ENCODE measurements around the gene FGF4.

Gene FGF4

GRCh38 chr11:69775163-69775755 lies at the start of gene FGF4:
TSS of gene FGF4 (minus strand) at chr11:69775341. CDS start at chr11:69775084, 257 bp downstream.
- no peak for DNase-seq (ENCODE audit: low read depth)

GRCh38 chr11:69823641-69824265 lies 48.6 kb upstream of the FGF4 start:
- DNase-seq (ENCODE audit: low read depth): no peak

- DNase-seq (ENCODE audit: low read depth): no peak
Measured at GRCh38 chr11:69822676-69823494, 47.7 kb upstream of the FGF4 start.

GRCh38 chr11:69821511-69822040 lies 46.4 kb upstream of the FGF4 start:
- DNase-seq (ENCODE audit: low read depth): no peak

GRCh38 chr11:69820441-69820840 lies 45.3 kb upstream of the FGF4 start:
- DNase-seq (ENCODE audit: low read depth): no peak

GRCh38 chr11:69819541-69820070 lies 44.5 kb upstream of the FGF4 start:
- no peak for DNase-seq (ENCODE audit: low read depth)

GRCh38 chr11:69818603-69819441 lies 43.7 kb upstream of the FGF4 start, which contains the start of gene FGF3:
TSS of gene FGF3 (minus strand) at chr11:69819416. CDS start at chr11:69818933, 483 bp downstream.
- no peak for DNase-seq (ENCODE audit: low read depth)

GRCh38 chr11:69818231-69818602 lies 43.1 kb upstream of the FGF4 start:
- DNase-seq (ENCODE audit: low read depth): no peak

- DNase-seq (ENCODE audit: low read depth): no peak
Measured at GRCh38 chr11:69817265-69818230, 42.4 kb upstream of the FGF4 start.

- DNase-seq (ENCODE audit: low read depth): no peak
Measured at GRCh38 chr11:69816671-69817070, 41.5 kb upstream of the FGF4 start.

- no peak for DNase-seq (ENCODE audit: low read depth)
Measured at GRCh38 chr11:69815973-69816372, 40.8 kb upstream of the FGF4 start.

GRCh38 chr11:69814902-69815301 lies 39.8 kb upstream of the FGF4 start:
- no peak for DNase-seq (ENCODE audit: low read depth)

GRCh38 chr11:69814411-69814810 lies 39.3 kb upstream of the FGF4 start:
- no peak for DNase-seq (ENCODE audit: low read depth)

- no peak for DNase-seq (ENCODE audit: low read depth)
Measured at GRCh38 chr11:69813839-69814238, 38.7 kb upstream of the FGF4 start.

GRCh38 chr11:69812946-69813345 lies 37.8 kb upstream of the FGF4 start:
- DNase-seq (ENCODE audit: low read depth): no peak

- DNase-seq (ENCODE audit: low read depth): no peak
Measured at GRCh38 chr11:69812256-69812655, 37.1 kb upstream of the FGF4 start.

GRCh38 chr11:69811431-69811830 lies 36.3 kb upstream of the FGF4 start:
- no peak for DNase-seq (ENCODE audit: low read depth)

- no peak for DNase-seq (ENCODE audit: low read depth)
Measured at GRCh38 chr11:69810289-69811118, 35.4 kb upstream of the FGF4 start.

- DNase-seq (ENCODE audit: low read depth): no peak
Measured at GRCh38 chr11:69808667-69809086, 33.5 kb upstream of the FGF4 start.
